Fibroblast of skin of left quadriceps (primary cell): ENCODE data around the gene PPT1.

Experiments
- DNase-seq, 2 experiments: peaks; one replicate each; pipeline ENCODE4 v3.0.0-alpha.2; 2013; ENCODE audit warnings: low read depth in 2 of 2

The PPT1 gene

DNA sequence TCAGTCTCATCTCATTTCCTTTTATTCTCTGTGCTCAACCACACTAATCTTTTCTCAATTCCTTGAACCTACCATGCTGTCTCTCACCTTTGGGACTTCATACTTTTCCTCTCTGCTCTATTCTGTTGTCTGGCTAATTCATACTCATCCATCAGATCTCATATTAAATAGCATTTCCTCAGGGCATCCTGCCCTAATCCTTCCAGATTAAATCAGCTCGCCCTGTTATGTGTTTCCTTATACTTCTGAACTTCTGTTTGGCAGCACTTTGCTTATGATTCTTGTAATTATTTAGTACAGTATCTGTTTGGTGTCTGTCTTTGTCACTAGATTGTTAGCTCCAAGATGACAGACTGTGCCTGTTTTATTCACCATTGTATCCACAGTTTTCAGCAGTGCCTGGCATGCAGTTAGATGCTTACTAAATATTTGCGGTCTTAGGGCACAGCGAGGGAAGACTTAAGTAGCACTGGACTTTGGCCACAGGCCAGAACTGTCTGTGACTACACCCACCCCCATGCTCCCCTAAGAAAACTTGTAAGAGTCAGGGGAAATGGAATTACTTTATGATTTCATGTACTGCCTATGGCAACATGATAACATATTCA is 66.4 kb downstream of the PPT1 start:
- DNase-seq = no peak

DNA sequence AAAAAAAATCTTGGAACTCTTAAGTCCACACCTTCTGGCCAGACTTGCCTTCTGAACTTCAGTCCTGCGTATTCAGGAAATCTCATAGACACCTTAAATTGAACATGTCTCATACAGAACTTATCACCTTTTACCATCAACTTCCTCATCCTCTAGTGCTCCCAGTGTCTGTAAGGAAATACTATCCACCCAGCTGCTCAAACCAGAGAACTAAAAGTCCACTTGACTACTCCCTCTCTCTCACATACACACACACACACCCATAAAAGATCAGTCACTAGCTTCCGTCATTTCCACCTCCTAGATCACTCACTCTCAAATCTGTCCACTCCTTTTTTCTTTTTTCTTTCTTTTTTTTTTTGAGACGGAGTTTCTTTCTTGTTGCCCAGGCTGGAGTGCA is 67.4 kb downstream of the PPT1 start:
- no peak for DNase-seq

GRCh38 chr1:40027647-40028046 is 69.4 kb downstream of the PPT1 start:
- no peak for DNase-seq

DNA sequence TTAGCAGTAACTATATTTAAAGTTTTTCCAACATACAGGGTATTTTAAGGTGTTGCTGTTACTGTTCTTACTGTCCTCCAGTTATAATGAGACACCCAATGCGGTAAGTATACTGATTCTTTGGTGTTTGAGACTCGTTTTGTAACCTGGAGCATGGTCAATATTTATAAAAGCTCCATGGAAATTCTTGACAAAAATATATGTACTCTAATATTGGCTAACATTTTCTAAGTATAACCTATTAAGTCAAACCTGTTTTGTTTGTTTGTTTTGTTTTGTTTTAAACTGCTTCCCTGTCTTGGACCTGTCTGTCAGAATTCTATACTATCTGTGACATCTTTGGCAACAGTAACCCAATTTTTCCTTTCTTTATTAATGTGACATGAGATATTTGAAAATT is 72.4 kb downstream of the PPT1 start:
- no peak for DNase-seq

DNA sequence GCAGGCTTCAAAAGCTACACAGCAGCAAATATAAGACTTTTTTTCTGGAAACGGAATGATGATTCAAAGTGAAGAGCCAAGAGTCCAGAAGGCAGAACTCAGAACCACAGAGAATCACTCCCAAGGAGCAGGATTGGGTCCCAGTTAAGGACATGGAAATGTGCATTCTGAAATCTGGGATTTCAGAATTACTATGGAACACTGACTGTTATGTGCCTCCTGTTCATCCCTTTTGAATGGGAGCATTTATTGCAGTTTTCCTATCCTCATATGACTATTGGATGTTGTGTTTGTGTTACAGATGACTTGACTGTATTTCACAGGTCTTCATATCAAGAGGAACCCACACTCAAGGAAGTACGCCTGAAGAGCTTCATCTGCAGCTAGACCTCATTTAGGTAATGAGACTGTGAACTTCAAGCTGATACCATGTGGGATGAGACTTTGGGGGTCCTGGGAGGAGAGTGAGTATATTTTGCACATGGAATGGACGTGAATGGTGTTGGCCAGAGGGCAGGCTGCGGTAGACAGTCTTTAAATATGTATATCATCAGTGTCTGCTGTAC is 73.6 kb downstream of the PPT1 start:
- DNase-seq = no peak
